Measurements from ENCODE around the gene MAPK14. TPM values are rescaled to one million over a fixed set of nuclear protein-coding genes. Genes with fewer than 3 reads are reported as not detected.

The MAPK14 gene
- total and polyA plus RNA-seq, 2 of the 4 experiments (the other 2 are of a cell fraction), result 28.4 to 74.4 TPM

- dilution Hi-C loops (cut with HindIII; ENCODE audit: low sequenced_read_pairs, unreplicated experiment) (no loop called here), in situ Hi-C loops (cut with MboI; ENCODE audit: low sequenced_read_pairs) (no loop called here), intact Hi-C loops (cut with micrococcal nuclease) (no loop called here)
- H3K23ac ChIP-seq (ENCODE audit: low read depth, low read length), result no peak overlapping the region
- H4K5ac ChIP-seq (ENCODE audit: low read depth, low read length), result no peak overlapping the region
- ChIA-PET CTCF (no interaction called here), POLR2A (ENCODE audit: unreplicated experiment) (no interaction called here)
- no peaks in the 10 kb centered on the region for H3K9me1 ChIP-seq (ENCODE audit: insufficient read depth, low read length)
- H3K79me1 ChIP-seq (ENCODE audit: low read depth in 1 of 2, low read length in 2 of 2), result no peaks in the 10 kb centered on the region
- H3K14ac ChIP-seq (replicated peaks; ENCODE audit: low read depth, low read length), result no peak overlapping the region
- no peak overlapping the region for H3K4me2 ChIP-seq (ENCODE audit: low read depth, low read length)
- H3K9me3 ChIP-seq (ENCODE audit: control insufficient read depth, insufficient read depth, low read length), result no peaks in the 10 kb centered on the region
- H4K91ac ChIP-seq (ENCODE audit: insufficient read depth, low read depth, low read length), result no peak overlapping the region
- H3K56ac ChIP-seq (ENCODE audit: extremely low read depth, insufficient read depth, low read length), result no peak overlapping the region
- TF ChIP-seq RCOR1 (IDR thresholded peaks at IDR 0.05; ENCODE audit: insufficient replicate concordance, low read length) (no peak), MAFK (IDR thresholded peaks at IDR 0.05; ENCODE audit: low read depth, low read length) (no peak), RFX5 (IDR thresholded peaks at IDR 0.05; ENCODE audit: low read depth, low read length) (no peak), MXI1 (IDR thresholded peaks at IDR 0.05; ENCODE audit: borderline replicate concordance, low read depth, low read length) (no peak), SMC3 (IDR thresholded peaks at IDR 0.05; ENCODE audit: low read depth, low read length) (no peak), MAZ (IDR thresholded peaks at IDR 0.05; ENCODE audit: borderline replicate concordance, low read depth, low read length) (no peak), POLR2A (IDR thresholded peaks at IDR 0.05; ENCODE audit: low read depth, low read length) (no peak), CHD1 (IDR thresholded peaks at IDR 0.05; ENCODE audit: low read depth, low read length) (no peak), CTCF (conservative IDR thresholded peaks at IDR 0.05; ENCODE audit: low read depth, low read length) (no peak), RAD21 (IDR thresholded peaks at IDR 0.05; ENCODE audit: low read length) (no peak), NFE2L2 (IDR thresholded peaks at IDR 0.05; ENCODE audit: low read depth, low read length) (no peak), ELK1 (IDR thresholded peaks at IDR 0.05; ENCODE audit: borderline replicate concordance, low read depth, low read length) (no peak), USF2 (IDR thresholded peaks at IDR 0.05; ENCODE audit: low read depth, low read length) (no peak), BHLHE40 (IDR thresholded peaks at IDR 0.05; ENCODE audit: low read depth, low read length) (no peak), FOS (IDR thresholded peaks at IDR 0.05; ENCODE audit: low read depth, low read length) (no peak), CEBPB (IDR thresholded peaks at IDR 0.05; ENCODE audit: low read depth, low read length) (no peak)
- H2AK5ac ChIP-seq (ENCODE audit: low read depth, low read length), result no peak overlapping the region
- BruUV-seq (replicated peaks), result no TSS peak
- no peaks in the 10 kb centered on the region for H3K4me1 ChIP-seq (ENCODE audit: control insufficient read depth, insufficient read depth, low read length)
- WGBS, 2 experiments (ENCODE audit: extremely low coverage in 2 of 2, insufficient read length in 1 of 2), result 100% methylated on average over 1 of the region's 11 CpGs; no CpG with 5 or more reads in 1 of the 2 experiments
- peak overlapping the region; percentile 67 for H2AFZ ChIP-seq (replicated peaks; ENCODE audit: low read length, poor library complexity)
- H3K4ac ChIP-seq (ENCODE audit: low read depth, low read length), result no peak overlapping the region
- no peak for ATAC-seq (ENCODE audit: low read depth)
- H4K20me1 ChIP-seq (ENCODE audit: insufficient read depth, low read length), result no peaks in the 10 kb centered on the region
- no peak overlapping the region for H2BK20ac ChIP-seq (ENCODE audit: low read depth, low read length)
- H2BK15ac ChIP-seq (ENCODE audit: low read depth, low read length), result no peak overlapping the region
- H3K27ac ChIP-seq (ENCODE audit: insufficient read depth, low read length), result no peak overlapping the region
- H2BK120ac ChIP-seq (ENCODE audit: low read depth, low read length), result no peak overlapping the region
- peak overlapping the region; percentile 55 for H2AK9ac ChIP-seq (replicated peaks; ENCODE audit: low read depth, low read length, poor library complexity)
- no peak overlapping the region for H3K9ac ChIP-seq (ENCODE audit: low read depth, low read length)
- H3K18ac ChIP-seq (ENCODE audit: low read depth, low read length), result no peak overlapping the region
- H3K4me3 ChIP-seq (ENCODE audit: insufficient read depth, low read depth, low read length), result no peak overlapping the region
- H3K27me3 ChIP-seq (ENCODE audit: control insufficient read depth, insufficient read depth, low read length), result peaks cover 5% of the 10 kb centered on the region
- DNase-seq, result no peak
- H3K36me3 ChIP-seq (ENCODE audit: control insufficient read depth, insufficient read depth, low read length), result no peaks in the 10 kb centered on the region
- H2BK5ac ChIP-seq (ENCODE audit: low read depth, low read length, poor library complexity, severe bottlenecking), result no peak overlapping the region
- no peak overlapping the region for H4K8ac ChIP-seq (ENCODE audit: low read depth in 2 of 2, low read length in 2 of 2)
These were observed 8.4 kb upstream of the MAPK14 start for GRCh38 chr6:36019167-36019566.
